K562 (cell line): Measurements from ENCODE around the gene CSF2RB. TPM values are rescaled to one million over a fixed set of nuclear protein-coding genes. Genes with fewer than 3 reads are reported as not detected.

Experiments used
- ATF7 ChIP-seq: fragments of 450-650 bp; IDR thresholded peaks from 2 replicates; pipeline ENCODE4 v1.7.1; 2014; ENCODE audit warnings: mild to moderate bottlenecking, moderate library complexity
- NCOR1 ChIP-seq: fragments of 450-650 bp; IDR thresholded peaks from 2 replicates; pipeline ENCODE4 v1.6.1; 2016; ENCODE audit warnings: mild to moderate bottlenecking, moderate library complexity
- NFRKB ChIP-seq: fragments of 450-650 bp; IDR thresholded peaks from 2 replicates; pipeline ENCODE4 v1.6.1; 2016; ENCODE audit warnings: low read depth
- PYGO2 ChIP-seq: fragments of 450-650 bp; IDR thresholded peaks from 2 replicates; pipeline ENCODE4 v1.6.1; 2016; ENCODE audit warnings: mild to moderate bottlenecking, missing genetic modification characterization, moderate library complexity, missing compliant biosample characterization
- RB1 ChIP-seq: fragments of 450-650 bp; IDR thresholded peaks from 2 replicates; pipeline ENCODE4 v1.6.1; 2017; ENCODE audit warnings: low read depth, mild to moderate bottlenecking
- XRCC5 ChIP-seq: fragments of 200-400 bp; formaldehyde crosslinking; IDR thresholded peaks from 2 replicates; pipeline ENCODE4 v1.6.1; 2017; ENCODE audit warnings: low read depth, mild to moderate bottlenecking, low read length
- ZBTB11 ChIP-seq, 3 experiments: fragments of 200-800 bp in 1 of 3; fragments of 250-450 bp in 1 of 3; fragments of 450-650 bp in 1 of 3; sonication (Bioruptor Pico) in 1 of 3; sonication (Bioruptor generic) in 1 of 3; formaldehyde crosslinking in 1 of 3; IDR thresholded peaks; 2 replicates each; pipeline versions ENCODE4 v1.6.1 to v1.8.0; 2016 to 2022; ENCODE audit warnings: mild to moderate bottlenecking in 2 of 3, missing genetic modification characterization in 2 of 3, missing compliant biosample characterization in 1 of 3, moderate library complexity in 1 of 3
- ZBTB40 ChIP-seq, 2 experiments: fragments of 450-650 bp in 1 of 2; sonication (generic) in 1 of 2; formaldehyde crosslinking in 1 of 2; IDR thresholded peaks; 2 replicates each; pipeline versions ENCODE4 v1.7.1 to v1.9.0; 2016 to 2022; ENCODE audit warnings: inconsistent platforms in 1 of 2, mild to moderate bottlenecking in 1 of 2, missing genetic modification reagents in 1 of 2
- ZNF175 ChIP-seq: fragments of 200-800 bp; sonication (Bioruptor generic); IDR thresholded peaks from 2 replicates; pipeline ENCODE4 v1.6.1; 2016; ENCODE audit warnings: low read depth, mild to moderate bottlenecking, missing genetic modification characterization, missing compliant biosample characterization
- polyA plus RNA-seq, 8 experiments: library from polyadenylated mRNA; depleted of rRNA in 4 of 8; stranded (reverse) in 5 of 8; unstranded in 3 of 8; fragments of >200 nt; fragmentation: Nextera tagmentation in 2 of 8; fragmentation: Illumina TruSeq in 1 of 8; extraction: Ambion mirVana in 2 of 8; extraction: Trizol in 1 of 8; gene quantifications; 2 replicates each; pipeline versions ENCODE4 v1.2.1 to v1.2.3, GENCODE V29; 2011 to 2014; ENCODE audit warnings: inconsistent platforms in 1 of 8, missing spikeins in 1 of 8
- total RNA-seq, 7 experiments: library from RNA; depleted of rRNA in 6 of 7; stranded (reverse); fragments of >200 nt in 6 of 7; fragmentation: Illumina TruSeq in 2 of 7; extraction: Trizol in 2 of 7; gene quantifications; 2 replicates each; pipeline versions ENCODE4 v1.2.1 to v1.2.3, GENCODE V29; 2011 to 2021; ENCODE audit warnings: low replicate concordance in 1 of 7
- TF ChIP-seq, protein P1 (sequence below): IDR thresholded peaks from 2 replicates; pipeline ENCODE4 v1.6.1; 2012; ENCODE audit warnings: low read depth, low read length, improper control_type of control experiment, borderline replicate concordance

The CSF2RB gene
- total and polyA plus RNA-seq, 9 of the 15 experiments (the other 6 are each of a cell fraction or from before 2014, with no cell fraction given) = 0.04 to 1.0 (median 0.36) TPM

- TF ChIP-seq ZBTB11 (CRISPR knock-in tag; IDR thresholded peaks at IDR 0.05) (peak in 1 of 3 experiments; percentile 64; a peak in 1 of 6 replicates), ZNF175 (CRISPR knock-in tag) (no peak), NFRKB (no peak), PYGO2 (tag) (no peak), NCOR1 (no peak), ZBTB40 (IDR thresholded peaks at IDR 0.05) (peak; percentile 59), ZBTB40 (CRISPR knock-in tag; IDR thresholded peaks at IDR 0.05) (no peak), RB1 (no peak), ATF7 (0 out of 2 replicates have a peak, but pooled peaks have one; percentile 14), XRCC5 (0 out of 2 replicates have a peak, but pooled peaks have one; percentile 49)
- TF ChIP-seq, protein P1, sequence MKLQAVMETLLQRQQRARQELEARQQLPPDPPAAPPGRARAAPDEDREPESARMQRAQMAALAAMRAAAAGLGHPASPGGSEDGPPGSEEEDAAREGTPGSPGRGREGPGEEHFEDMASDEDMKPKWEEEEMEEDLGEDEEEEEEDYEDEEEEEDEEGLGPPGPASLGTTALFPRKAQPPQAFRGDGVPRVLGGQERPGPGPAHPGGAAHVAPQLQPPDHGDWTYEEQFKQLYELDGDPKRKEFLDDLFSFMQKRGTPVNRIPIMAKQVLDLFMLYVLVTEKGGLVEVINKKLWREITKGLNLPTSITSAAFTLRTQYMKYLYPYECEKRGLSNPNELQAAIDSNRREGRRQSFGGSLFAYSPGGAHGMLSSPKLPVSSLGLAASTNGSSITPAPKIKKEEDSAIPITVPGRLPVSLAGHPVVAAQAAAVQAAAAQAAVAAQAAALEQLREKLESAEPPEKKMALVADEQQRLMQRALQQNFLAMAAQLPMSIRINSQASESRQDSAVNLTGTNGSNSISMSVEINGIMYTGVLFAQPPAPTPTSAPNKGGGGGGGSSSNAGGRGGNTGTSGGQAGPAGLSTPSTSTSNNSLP = no peak
Measured at GRCh38 chr22:36977947-36978660, 64.7 kb downstream of the CSF2RB start (continued).
